Measurements from ENCODE around the gene TMEM107.

TMEM107 gene

DNA sequence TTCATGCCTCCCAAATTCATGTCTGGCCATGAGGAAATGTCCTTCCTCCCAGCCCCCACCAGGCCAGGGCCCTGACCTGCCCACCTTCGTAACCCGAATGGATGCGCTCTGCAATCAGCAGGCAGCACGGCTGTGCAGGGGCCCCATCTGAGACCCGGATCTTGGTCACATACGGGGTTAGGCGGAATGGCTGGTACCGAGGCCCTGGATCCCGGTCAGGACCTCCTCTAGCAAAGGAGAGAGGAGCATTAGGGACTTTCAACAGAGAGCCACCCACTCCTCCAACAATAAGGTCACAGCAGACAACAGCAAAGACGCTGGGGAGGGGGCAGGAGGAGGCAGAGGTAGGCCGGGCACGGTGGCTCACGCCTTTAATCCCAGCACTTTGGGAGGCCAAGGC is 27.6 kb downstream of the TMEM107 start:
- DNase-seq: no peak

DNA sequence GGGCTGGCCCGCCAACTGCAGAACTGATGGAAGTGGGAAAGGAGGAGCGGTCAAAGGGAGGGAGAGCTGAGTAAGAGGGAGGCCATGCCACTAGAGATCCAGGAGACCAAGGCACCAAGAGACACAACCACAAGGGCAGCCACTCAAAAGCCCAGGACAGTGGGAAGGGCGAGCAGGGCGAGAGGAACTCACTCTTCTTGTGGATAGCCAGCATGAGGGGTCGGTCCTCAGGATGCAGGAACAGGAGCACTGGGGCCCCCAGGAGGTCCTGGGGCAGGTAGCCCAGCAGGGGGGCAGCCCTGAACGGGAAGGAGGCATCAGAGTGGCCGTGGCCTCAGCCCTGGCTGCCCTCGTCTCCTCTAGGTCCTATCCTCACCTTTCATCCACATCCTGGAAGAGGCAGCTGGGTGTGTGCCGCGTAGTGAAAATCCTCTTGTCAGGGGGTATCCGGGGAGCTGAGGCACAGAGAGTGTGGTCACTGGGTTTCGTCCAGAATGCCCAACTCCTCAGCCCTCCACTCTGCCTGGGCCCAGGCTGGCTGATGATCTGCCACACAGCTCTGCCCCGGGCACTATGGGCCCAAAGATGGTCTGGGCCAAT is 28.3 kb downstream of the TMEM107 start:
- DNase-seq: no peak

DNA sequence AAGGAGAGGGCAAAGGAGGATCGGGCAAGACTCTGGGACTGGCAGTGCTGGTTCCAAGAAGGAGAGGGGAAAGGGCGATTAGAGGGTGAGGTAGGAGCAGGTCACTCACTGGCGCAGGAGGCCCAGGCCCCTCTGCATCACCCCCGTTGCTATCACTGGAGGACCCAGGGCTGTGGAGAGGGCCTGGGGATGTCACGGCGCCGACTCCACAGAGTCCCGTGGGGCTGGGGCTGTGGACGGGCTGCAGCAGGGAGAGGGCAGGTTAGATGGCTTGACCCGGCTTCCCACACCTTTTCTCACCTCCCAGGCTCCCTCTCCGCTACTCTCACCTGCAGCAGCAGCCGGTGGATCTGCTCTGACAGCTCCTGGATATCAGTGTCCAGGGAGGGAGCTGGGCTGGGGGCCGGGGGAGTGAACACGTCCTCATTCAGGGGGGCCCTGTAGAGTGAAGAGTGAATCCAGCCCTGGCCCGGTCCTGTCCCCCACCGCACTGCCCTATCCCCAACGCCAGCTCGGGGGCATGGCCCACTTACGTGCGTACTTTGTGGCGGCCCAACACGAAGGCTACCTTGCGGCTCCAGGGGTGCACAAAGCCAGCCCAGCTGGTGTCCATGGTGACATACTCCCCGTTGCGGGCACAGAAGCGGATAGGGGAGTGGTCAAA is 28.9 kb downstream of the TMEM107 start:
- DNase-seq: no peak

DNA sequence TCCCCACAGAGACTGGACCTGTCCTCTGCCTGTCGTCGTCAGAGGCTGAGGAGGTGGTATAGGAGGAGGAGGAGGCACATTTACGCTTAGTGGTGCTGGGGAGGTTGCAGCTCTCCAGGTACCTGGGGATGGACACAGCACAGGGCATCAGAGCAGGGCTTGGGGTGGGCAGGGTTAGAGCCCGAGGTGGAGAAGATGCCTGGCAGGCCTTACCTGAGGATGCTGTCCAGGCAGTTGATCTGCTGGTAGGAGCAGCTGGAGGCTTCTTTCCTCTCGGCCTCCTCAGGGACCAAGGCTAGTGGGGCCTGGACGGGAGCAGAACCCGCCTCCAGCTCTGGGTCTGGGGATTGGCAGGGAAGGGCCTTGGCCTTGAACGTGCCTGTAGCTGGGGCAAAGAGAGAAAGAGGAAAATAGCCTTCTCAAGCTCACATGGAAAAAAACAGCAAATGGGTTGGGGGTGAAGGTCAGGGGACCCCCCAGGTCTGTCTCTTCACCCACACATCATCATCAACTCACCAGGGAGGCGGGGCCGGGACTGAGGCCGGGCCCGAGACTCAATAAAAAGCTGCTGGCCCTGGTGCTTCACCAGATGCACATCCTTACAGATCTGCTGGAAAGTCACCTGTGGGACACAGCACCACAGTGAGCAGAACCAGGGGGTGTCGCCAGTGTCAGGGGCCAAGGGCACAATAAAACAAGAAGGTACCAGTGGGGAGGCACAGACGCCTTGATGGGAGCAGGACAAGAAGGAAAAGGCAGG is 29.6 kb downstream of the TMEM107 start:
- DNase-seq: no peak

DNA sequence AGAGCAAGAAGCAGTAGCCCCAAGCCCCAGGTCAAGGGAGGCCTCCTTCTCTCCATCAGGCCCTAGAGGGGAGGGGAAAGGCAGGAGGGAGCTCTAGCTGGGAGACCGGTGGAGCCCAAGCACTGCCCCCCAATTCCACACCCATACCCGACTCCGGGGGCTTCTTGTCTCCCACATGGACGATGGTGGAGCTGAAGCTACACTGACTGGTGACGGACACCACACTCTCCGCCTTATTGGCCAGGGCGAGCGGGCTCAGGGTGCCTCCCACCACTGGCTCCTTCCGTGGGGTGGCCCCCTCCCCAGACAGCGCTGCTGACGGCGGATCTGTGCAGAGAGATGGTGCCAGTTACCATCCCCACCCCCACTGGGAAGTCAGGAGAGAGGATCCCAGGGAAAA is 30.4 kb downstream of the TMEM107 start:
- no peak for DNase-seq

DNA sequence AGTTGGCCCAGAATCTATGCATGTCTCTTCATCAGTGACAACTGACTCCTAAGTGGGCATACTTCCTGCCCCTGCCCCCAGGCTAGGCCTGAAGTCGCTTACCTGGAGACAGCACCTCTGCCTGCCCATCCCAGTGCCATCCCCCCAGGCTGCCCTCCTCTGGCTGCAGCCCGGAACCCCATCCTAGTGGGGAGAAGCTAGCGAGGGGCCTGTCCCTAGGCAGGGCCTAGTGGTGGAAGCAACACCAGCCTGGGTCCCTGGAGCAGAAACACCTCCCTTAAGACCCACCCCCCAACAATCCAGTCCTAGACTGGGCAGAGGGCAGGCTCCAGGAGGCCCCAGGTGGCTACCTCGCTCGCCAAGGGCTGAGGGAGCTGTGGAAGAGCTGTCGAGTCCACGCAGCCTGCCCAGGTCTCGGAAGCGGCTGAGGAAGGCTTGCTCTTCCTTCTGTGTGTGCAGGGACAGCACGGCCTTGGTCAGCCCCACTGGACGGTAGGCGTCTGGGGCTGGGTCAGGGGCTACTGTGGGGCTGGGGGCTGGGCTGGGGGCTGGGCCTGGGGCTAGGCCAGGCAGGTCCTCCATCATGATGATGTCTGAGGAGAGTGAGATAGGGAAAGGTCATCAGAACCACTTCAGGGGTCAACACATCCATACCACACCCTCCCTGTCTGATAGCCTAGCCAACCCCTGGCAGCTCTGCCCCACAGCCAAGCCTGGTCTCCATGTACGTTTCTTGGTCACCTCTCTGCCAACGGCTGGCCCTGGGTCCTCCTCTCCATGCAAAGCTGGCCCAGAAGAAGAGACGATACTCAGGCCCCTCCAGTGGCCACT is 31.6 kb downstream of the TMEM107 start:
- no peak for DNase-seq

DNA sequence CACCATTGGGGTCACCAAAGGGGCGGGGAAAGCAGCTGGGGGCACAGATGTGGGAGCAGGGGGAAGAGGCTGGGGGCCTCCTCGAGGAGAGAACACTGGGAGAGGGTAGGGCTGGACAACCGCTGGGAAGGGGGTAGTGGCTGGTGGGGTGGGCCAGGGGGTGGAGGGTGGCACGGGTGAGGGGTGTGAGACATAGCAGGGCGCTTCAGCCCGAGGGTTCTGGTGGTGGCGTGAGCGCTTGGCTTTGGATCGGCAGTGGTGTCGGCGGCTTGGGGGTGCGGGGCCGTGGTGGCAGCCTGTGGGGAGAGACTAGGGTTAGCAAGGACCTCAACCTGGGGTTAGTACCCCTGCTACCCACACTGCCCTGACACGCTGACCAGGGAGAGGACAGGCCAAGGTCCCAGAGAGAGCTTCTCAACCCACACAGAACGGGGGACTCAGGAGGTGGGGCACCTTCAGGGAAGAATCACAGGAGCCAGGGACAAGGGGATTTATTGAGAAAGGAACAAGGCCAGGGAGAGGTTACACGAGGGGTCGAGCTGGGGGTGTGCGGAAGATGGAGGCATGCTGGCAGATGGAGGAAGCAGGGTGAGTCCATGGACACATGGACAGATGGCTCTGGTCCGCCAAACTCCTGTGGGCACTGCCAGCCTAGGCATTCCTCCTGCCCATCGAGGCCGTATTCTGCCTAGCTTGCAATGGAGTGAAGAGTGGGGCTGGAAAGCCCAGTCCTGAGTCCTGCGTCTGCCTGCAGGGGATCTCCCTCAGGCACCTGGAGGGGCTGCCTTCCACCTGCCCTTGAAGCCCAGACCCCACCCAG is 32.4 kb downstream of the TMEM107 start:
- no peak for DNase-seq

DNA sequence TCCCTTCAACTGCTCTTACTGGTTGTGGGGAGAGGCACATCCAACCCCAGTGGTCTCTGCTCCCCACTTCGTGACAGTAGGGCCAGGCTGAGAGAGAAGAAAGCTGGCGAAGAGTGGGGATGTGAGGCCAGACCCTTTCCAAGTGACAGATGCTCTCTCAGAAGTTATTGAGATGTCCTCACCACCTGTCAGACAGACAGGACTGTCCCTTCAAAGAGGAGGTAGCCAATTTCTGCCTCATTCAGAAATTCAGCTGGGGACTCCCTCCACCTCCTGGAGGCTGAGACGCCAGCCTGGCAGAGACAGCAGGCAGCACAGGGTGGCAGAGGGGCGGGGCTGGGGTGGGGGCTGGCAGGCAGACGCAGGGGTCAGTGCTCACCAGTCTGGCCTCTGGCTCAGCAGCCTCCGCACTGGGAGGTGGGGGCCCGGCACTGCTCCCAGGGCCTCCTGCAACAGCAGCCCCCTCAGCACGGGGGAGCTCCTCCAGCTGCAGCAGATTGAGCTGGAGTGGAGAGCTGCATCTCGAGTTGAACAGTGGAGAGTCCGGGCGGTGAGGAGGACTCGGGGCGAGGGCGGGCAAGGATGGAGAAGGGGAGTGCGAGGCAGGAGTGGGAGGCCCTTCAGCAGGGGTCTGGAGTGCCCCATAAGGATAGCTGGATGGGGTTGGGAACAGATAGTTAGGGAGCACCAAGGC is 33.1 kb downstream of the TMEM107 start:
- DNase-seq: no peak

DNA sequence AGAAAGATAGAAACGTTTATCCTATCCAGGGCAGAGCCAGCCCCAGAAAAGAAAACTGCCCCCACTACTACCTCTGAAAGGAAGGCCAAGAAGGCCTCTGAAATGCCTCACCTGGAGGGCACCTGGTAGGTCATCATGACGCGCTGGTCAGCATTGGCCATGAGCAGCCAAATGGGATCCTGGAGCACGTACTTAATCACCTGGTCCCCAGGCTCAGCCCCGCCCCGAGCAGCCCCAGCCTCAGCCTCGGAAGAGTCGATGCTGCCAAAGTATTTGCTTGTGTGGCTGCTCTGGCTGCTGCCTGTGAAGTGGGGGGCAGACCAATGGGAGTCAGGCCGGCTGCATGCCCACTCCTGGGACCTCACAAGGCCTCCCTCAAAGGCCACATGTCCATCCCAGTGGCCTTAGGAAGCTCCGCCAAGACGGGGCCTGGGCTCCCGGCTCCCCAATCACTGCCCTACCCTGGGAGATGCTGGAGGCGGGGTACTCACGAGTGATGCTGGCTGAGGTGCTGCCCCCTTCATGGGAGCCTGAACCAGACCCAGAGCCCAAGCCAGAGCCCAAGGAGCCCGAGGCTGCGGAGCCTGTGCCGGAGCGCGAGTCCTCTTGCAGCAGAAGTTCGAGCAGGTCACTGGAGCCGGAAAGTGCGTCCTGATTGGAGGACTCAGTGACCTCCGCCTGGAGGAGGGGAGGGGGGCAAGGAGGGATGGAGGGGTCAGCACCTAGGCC is 33.9 kb downstream of the TMEM107 start:
- no peak for DNase-seq

DNA sequence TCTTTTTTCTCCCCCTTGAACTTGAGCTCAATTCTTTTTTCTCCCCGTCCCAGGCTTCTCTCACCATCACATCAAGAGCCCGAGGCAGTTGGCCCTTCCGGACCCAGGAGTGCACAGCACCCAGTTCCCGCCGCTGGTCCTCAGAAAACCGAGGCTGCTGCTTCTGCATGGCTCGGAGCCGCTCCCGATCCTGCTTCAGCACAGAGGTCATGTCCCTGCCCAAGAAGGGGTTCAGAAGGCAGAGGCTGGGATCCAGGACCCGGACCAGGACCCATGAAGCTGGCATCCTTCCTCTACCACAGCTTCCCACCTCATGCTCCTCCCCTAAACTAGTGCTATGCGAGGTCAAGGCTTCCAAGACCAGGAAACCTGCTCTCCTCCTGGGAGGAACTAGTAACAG is 34.4 kb downstream of the TMEM107 start:
- no peak for DNase-seq

DNA sequence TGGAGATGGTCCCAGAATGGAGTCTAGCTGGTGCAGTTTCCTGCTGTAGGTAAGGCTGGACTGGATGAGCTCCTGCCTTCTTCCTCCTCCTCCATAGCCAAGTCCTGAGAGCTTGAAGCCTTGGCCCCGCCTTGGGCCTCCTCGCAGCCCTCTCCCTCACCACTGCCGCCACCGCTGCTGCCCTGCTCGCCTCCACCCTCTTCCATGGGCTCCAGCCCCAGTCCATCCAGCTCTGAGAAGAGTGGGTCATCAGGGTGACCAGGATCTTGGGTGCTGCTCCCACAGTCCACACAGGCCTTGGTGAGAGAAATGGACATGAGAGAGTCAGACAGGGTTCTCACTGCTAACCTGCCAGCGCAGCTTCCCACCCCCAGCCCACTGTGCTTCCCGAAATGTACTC is 35.1 kb downstream of the TMEM107 start:
- DNase-seq: no peak

DNA sequence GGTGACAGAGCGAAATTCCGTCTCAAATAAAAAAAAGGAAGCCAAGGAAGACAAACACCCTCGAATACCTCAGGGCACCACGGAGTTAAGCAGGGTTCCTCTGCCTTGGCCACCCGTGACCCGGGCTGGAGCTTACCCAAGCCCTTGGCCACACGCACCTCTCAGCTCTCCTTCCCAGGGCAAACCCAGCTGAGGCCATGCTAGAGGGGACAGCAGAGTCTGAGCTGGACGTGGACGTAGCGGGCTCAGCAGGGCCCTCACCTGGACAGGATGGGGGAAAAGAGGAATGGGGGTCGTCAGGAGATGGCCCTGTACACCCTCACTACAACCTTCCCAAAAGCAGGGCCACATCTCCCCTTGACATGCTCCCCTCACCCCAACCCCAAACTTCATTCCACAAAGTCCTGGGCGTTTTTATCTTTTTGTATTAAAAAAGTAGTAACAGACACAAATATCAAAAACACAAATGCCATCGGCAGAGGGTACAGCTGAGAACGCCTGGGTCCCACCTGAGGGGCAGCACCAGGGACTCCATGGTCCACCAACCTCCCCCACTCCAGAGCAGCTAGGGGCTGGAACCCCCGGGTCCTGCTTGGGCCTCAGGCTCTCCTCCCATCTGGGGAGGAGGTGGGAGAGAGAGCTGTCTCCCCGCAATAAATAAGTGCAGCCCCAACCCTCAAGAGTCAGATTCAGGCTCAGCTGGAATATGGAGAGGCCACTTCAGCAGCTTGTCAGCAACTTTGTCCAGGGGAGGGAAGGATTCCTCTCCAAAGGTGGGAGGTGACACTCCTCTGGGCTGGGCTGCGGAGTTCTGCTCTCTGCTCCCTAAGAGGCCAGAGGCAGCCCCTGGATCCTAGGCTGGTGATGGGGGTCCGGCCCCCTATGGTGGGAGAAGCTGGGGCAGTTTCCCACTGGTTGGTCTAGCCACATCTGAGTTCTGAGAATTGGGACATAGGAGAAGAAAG is 35.8 kb downstream of the TMEM107 start:
- DNase-seq: no peak

DNA sequence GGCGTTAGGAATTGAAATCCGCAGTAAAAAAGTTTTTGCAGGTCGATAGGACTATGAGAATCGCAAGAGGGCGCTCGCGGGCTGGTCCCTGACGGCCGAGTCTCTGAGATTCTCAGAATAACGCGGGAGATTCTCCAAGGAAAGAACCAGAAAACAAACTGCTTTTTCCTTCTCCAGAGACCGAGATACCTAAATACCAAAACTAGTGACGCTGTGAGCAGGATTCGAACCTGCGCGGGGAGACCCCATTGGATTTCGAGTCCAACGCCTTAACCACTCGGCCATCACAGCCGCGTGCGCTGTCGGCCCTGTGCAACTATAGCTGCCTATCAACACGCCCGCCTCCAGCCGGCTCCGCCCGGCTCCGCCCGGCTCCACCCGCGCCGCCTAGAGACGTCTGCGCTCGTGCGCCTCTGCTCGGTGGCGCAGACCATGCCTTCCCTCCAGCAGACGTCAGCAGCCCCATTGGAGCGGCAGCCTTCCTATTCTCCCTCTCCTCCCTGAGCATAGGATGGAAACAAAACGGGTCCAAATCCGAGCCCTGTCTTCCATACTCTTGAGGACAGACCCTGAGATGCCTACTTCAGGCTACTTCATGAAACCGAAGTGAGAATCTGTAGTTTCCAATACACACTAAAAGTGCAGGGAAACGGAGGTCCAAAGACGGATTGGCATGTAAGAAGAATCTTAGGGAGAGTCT is 37.4 kb downstream of the TMEM107 start:
- peak; percentile 99 for DNase-seq

DNA sequence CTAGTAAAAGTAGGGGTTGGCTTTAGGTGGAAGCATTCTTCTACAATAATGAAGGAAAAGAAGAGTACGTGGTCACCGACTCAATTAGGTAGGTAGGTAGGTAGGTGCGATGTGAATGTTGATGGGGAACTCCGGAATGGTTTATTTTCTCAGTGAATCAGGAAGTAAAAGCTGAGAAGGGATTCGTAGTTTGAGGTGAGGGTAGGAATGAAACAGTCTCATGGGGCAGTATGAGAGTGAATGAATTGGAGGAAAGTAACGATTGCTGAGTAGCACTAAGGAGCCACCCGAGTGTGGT is 37.9 kb downstream of the TMEM107 start:
- DNase-seq: no peak

DNA sequence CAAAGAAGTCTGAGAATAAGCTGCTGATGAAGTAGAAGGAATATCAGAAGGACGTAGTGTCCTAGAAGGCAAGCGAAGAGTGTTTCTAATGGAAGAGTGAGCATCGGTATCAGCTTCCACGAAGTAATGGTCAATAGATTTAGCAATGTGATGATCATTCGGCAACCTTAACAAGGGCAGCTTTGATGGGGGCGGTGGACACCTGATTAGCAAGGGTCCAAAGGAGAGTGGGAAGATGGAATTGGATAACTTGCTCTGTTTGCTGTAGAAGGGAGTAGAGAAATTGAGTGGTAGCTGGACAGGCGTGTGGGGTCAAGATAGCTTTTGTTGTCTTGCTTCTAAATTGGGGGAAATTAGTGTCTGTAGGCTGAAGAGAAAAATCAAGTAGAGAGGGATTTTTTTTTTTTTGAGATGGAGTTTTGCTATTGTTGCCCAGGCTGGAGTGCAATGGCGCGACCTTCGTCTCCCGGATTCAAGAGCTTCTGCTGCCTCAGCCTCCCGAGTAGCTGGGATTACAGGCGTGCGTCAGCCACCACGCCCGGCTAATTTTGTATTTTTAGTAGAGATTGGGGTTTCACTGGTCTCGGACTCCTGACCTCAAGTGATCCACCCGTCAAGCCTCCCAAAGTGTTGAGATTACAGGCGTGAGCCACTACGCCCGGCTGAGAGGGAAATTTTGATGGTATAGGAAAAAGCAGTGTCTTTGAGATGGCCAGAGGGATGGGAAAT is 38.4 kb downstream of the TMEM107 start:
- DNase-seq: no peak

DNA sequence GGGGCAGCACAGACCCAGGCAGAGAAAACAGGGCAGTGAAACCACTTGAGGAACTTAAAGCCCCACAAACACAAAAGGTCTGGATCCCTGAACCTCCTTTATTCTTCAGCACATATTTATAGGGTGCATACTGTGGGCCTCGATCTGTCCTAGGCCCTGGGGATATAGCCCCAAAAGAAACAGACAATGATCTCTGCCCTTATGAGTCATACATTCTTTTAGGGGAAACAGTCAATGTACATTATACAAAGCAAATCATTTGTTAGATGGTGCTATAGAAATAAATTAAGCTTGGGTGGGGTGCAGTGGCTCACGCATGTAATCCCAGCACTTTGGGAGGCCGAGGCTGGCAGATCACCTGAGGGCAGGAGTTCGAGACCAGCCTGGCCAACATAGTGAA is 42.2 kb downstream of the TMEM107 start:
- DNase-seq: no peak

DNA sequence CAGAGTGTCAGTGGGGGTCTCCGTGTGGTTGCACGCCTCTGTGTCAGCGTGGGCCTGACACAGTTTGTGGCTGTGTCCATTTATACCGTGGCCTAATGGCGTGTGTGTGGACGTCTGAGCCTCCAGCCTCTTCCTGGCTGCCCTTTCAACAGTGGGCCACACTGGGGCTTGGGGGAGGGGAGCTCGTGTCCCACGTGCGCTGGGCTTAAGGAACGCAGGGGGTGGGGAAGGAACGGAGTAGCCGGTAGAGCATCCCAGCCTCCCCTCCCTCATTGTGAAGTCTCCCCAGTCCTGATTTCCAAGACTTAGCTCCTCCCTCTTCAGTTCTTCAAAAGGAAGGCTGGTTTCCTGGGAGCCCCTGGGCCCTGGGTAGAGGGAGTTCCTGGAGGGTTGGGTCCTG is 42.8 kb downstream of the TMEM107 start:
- DNase-seq: no peak

DNA sequence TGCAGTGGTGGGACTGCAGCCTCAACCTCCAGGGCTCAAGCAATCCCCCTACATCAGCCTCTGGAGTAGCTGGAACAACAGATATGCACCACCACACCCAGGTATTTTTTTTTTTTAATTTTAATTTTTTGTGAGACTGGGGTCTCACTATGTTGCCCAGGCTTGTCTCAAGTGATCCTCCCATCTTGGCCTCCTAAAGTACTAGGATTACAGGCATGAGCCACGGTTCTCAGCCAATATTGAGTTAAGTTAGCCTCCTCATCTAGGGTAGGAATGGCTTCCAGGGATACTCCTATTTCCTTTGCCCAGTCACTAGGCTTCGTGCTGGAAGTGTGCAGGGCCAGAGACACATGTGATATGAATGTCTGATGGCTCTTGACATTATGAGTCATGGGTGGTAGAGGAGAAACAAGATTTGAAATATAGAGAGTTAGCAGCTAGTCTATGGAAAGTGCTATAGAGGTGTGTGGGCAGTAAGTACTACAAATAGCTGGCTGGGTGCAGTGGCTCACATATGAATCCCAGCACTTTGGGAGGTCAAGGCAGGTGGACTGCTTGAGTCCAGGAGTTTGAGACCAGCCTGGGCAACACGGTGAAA is 44.2 kb downstream of the TMEM107 start:
- DNase-seq: no peak

All from SHP77 (cell line).